OCI-LY1 (cell line): ENCODE data around the gene RNPEPL1.

ENCODE experiments used
- H2AFZ ChIP-seq: fragments of 200-600 bp; sonication (generic), shearing (Covaris generic); 2 replicates; pipeline ENCODE4 v1.6.0; 2014; ENCODE audit warnings: antibody characterized with exemption, mild to moderate bottlenecking, low read length
- H3F3A ChIP-seq: fragments of 200-600 bp; sonication (generic), shearing (Covaris generic); 2 replicates; pipeline ENCODE4 v1.6.0; 2014; ENCODE audit warnings: mild to moderate bottlenecking, antibody characterized with exemption, low read length, moderate library complexity; ENCODE audit not compliant: insufficient read depth
- H3K27ac ChIP-seq: fragments of 200-600 bp; sonication (generic); 2 replicates; pipeline ENCODE4 v1.5.1; 2014; ENCODE audit warnings: low read length, mixed run types, mild to moderate bottlenecking, low read depth; ENCODE audit not compliant: poor library complexity, severe bottlenecking
- H3K27me3 ChIP-seq: fragments of 200-600 bp; sonication (generic); 2 replicates; pipeline ENCODE4 v1.6.0; 2014; ENCODE audit warnings: antibody characterized with exemption, mild to moderate bottlenecking, low read length, moderate library complexity; ENCODE audit not compliant: insufficient read depth
- H3K36me3 ChIP-seq: fragments of 200-600 bp; sonication (generic); 2 replicates; pipeline ENCODE4 v1.6.1; 2014; ENCODE audit warnings: mild to moderate bottlenecking, antibody characterized with exemption, low read length, moderate library complexity, mixed read lengths; ENCODE audit not compliant: insufficient read depth
- H3K4me1 ChIP-seq: fragments of 200-600 bp; sonication (generic); 2 replicates; pipeline ENCODE4 v1.5.1; 2014; ENCODE audit warnings: mild to moderate bottlenecking, low read length, moderate library complexity; ENCODE audit not compliant: insufficient read depth, severe bottlenecking
- H3K4me2 ChIP-seq: fragments of 200-600 bp; sonication (generic), shearing (Covaris generic); 2 replicates; pipeline ENCODE4 v1.6.1; 2014; ENCODE audit warnings: low read length
- H3K4me3 ChIP-seq: fragments of 200-600 bp; sonication (generic); 2 replicates; pipeline ENCODE4 v1.5.1; 2014; ENCODE audit warnings: low read length, low read depth, mild to moderate bottlenecking, mixed read lengths; ENCODE audit not compliant: poor library complexity, severe bottlenecking
- H3K79me2 ChIP-seq: fragments of 200-600 bp; shearing (Covaris generic); 2 replicates; pipeline ENCODE4 v1.6.1; 2016; ENCODE audit warnings: mixed run types, low read length, mixed read lengths; ENCODE audit not compliant: insufficient read depth
- H3K9ac ChIP-seq: fragments of 200-600 bp; sonication (generic), shearing (Covaris generic); 2 replicates; pipeline ENCODE4 v1.6.1; 2014; ENCODE audit warnings: mild to moderate bottlenecking, low read length, mixed read lengths
- H3K9me2 ChIP-seq: fragments of 200-600 bp; sonication (generic), shearing (Covaris generic); 2 replicates; pipeline ENCODE4 v1.6.1; 2014; ENCODE audit warnings: low read depth, mild to moderate bottlenecking, low read length, mixed read lengths
- H3K9me3 ChIP-seq: fragments of 200-600 bp; shearing (Covaris generic); 2 replicates; pipeline ENCODE4 v1.6.1; 2014; ENCODE audit warnings: low read length, mixed read lengths
- H4K20me1 ChIP-seq: fragments of 200-600 bp; sonication (generic), shearing (Covaris generic); 2 replicates; pipeline ENCODE4 v1.6.0; 2016; ENCODE audit warnings: mild to moderate bottlenecking, low read length; ENCODE audit not compliant: insufficient read depth
- CTCF ChIP-seq: fragments of 200-600 bp; sonication (generic), shearing (Covaris generic); IDR thresholded peaks from 2 replicates; pipeline ENCODE4 v1.5.1; 2017; ENCODE audit warnings: mild to moderate bottlenecking, antibody characterized with exemption, low read length, moderate library complexity, mixed read lengths
- EZH2 ChIP-seq: fragments of 200-600 bp; sonication (generic), shearing (Covaris generic); IDR thresholded peaks from 2 replicates; pipeline ENCODE4 v1.8.0; 2017; ENCODE audit warnings: borderline replicate concordance, mixed run types, mild to moderate bottlenecking, antibody characterized with exemption, low read length, moderate library complexity, mixed read lengths

The RNPEPL1 gene

GRCh38 chr2:240576036-240576435 is 7.8 kb downstream of the RNPEPL1 start:
- Histone ChIP-seq H3K9me3 (no peaks in the 10 kb centered on the region), H3K9ac (no peak overlapping the region), H2AFZ (no peak overlapping the region), H3K4me3 (no peak overlapping the region), H3K27me3 (no peaks in the 10 kb centered on the region), H3F3A (no peaks in the 10 kb centered on the region), H3K36me3 (peaks cover 40% of the 10 kb centered on the region), H3K4me1 (peaks cover 25% of the 10 kb centered on the region), H3K27ac (no peak overlapping the region), H4K20me1 (no peaks in the 10 kb centered on the region), H3K79me2 (no peaks in the 10 kb centered on the region), H3K9me2 (no peaks in the 10 kb centered on the region), H3K4me2 (no peak overlapping the region)
- TF ChIP-seq CTCF: no peak
- no peak for TF ChIP-seq EZH2

GRCh38 chr2:240576436-240577205 is 8.3 kb downstream of the RNPEPL1 start:
- peaks cover 40% of the 10 kb centered on the region for H3K36me3 ChIP-seq
- TF ChIP-seq EZH2: no peak
- TF ChIP-seq CTCF: no peak
- H3K27ac ChIP-seq: no peak overlapping the region
- H3K4me3 ChIP-seq: no peak overlapping the region
- no peaks in the 10 kb centered on the region for H4K20me1 ChIP-seq
- H3K9ac ChIP-seq: no peak overlapping the region
- H3K79me2 ChIP-seq: no peaks in the 10 kb centered on the region
- H3K9me3 ChIP-seq: no peaks in the 10 kb centered on the region
- H2AFZ ChIP-seq: no peak overlapping the region
- H3K9me2 ChIP-seq: no peaks in the 10 kb centered on the region
- H3F3A ChIP-seq: no peaks in the 10 kb centered on the region
- H3K27me3 ChIP-seq: no peaks in the 10 kb centered on the region
- H3K4me2 ChIP-seq: no peak overlapping the region
- peaks cover 29% of the 10 kb centered on the region for H3K4me1 ChIP-seq

GRCh38 chr2:240577281-240578109 is 9.2 kb downstream of the RNPEPL1 start:
- no peaks in the 10 kb centered on the region for H3K27me3 ChIP-seq
- H3K9ac ChIP-seq: no peak overlapping the region
- H3K27ac ChIP-seq: no peak overlapping the region
- no peaks in the 10 kb centered on the region for H3F3A ChIP-seq
- no peak overlapping the region for H3K4me3 ChIP-seq
- no peak overlapping the region for H2AFZ ChIP-seq
- no peak overlapping the region for H3K4me2 ChIP-seq
- H3K4me1 ChIP-seq: peaks cover 29% of the 10 kb centered on the region
- H4K20me1 ChIP-seq: no peaks in the 10 kb centered on the region
- H3K79me2 ChIP-seq: no peaks in the 10 kb centered on the region
- TF ChIP-seq CTCF: no peak
- TF ChIP-seq EZH2: no peak
- H3K36me3 ChIP-seq: peaks cover 40% of the 10 kb centered on the region
- H3K9me3 ChIP-seq: no peaks in the 10 kb centered on the region
- no peaks in the 10 kb centered on the region for H3K9me2 ChIP-seq
